SK-N-SH (cell line): Measurements from ENCODE around the gene RIOX2. TPM values are rescaled to one million over a fixed set of nuclear protein-coding genes. Genes with fewer than 3 reads are reported as not detected.

Experiments used
- ZBTB33 ChIP-seq: IDR thresholded peaks from 2 replicates; pipeline ENCODE4 v1.4.0; 2012; ENCODE audit warnings: low read depth, borderline replicate concordance
- polyA plus RNA-seq, 3 experiments: library from polyadenylated mRNA; depleted of rRNA; stranded (reverse); fragments of >200 nt; gene quantifications; 2 replicates each; pipeline ENCODE4 v1.2.3, GENCODE V29; 2012

RIOX2 gene
- polyA plus RNA-seq, 1 of the 3 experiments (the other 2 are of a cell fraction): 12.9 TPM

GRCh38 chr3:97892852-97893251 lies 79.4 kb downstream of the RIOX2 start (continued):
- no peak for TF ChIP-seq ZBTB33

Other genes starting within 250 kb of the RIOX2 start
- 2.6 and 5.1 TPM in 2 replicates for gene ARL6, start 207.7 kb downstream of the RIOX2 start, polyA plus RNA-seq (2012; rRNA removed)
- gene CRYBG3, start 150.4 kb downstream of the RIOX2 start, polyA plus RNA-seq (2012; rRNA removed): 2.4 and 2.8 TPM in 2 replicates
- not detected in 2 replicates for gene GABRR3, start 62.9 kb upstream of the RIOX2 start, polyA plus RNA-seq (2012; rRNA removed)
- not detected in 2 replicates for gene OR5AC2, start 114.7 kb upstream of the RIOX2 start, polyA plus RNA-seq (2012; rRNA removed)
- not detected in 2 replicates for gene OR5H1, start 158.3 kb upstream of the RIOX2 start, polyA plus RNA-seq (2012; rRNA removed)
- not detected in 2 replicates for gene OR5H14, start 175.0 kb upstream of the RIOX2 start, polyA plus RNA-seq (2012; rRNA removed)
- gene OR5H15, start 194.3 kb upstream of the RIOX2 start, polyA plus RNA-seq (2012; rRNA removed): not detected in 2 replicates